GM19240 (cell line): ENCODE measurements around the gene ETV3.
"Not testable (repeated sequence)": the region's sequence is repeated elsewhere in the genome, so short reads cannot be mapped to it uniquely, and the experiment has no call there.

Source experiments
- DNase-seq: peaks from one replicate; pipeline ENCODE4 v3.0.0; 2011; ENCODE audit warnings: low spot score; ENCODE audit not compliant: insufficient read length

ETV3 gene

GRCh38 chr1:157138220-157139051 is at the start of gene ETV3:
Gene ETV3 (minus strand): TSS chr1:157138395. CDS start chr1:157136352, 2,043 bp downstream.
- DNase-seq: peak; percentile 73

GRCh38 chr1:157186281-157186992 is 48.2 kb upstream of the ETV3 start:
- no peak for DNase-seq

GRCh38 chr1:157183870-157184269 is 45.7 kb upstream of the ETV3 start:
- no peak for DNase-seq

- DNase-seq: not testable (repeated sequence)
Observed at GRCh38 chr1:157182371-157182770, 44.2 kb upstream of the ETV3 start.

- no peak for DNase-seq
Observed at GRCh38 chr1:157181790-157182189, 43.6 kb upstream of the ETV3 start.

GRCh38 chr1:157181258-157181657 is 43.1 kb upstream of the ETV3 start:
- DNase-seq: peak; percentile 46

GRCh38 chr1:157178490-157178889 is 40.3 kb upstream of the ETV3 start:
- DNase-seq: no peak

GRCh38 chr1:157177733-157178394 is 39.7 kb upstream of the ETV3 start:
- no peak for DNase-seq

- DNase-seq: no peak
Observed at GRCh38 chr1:157176591-157177121, 38.5 kb upstream of the ETV3 start.

- no peak for DNase-seq
Observed at GRCh38 chr1:157176016-157176415, 37.8 kb upstream of the ETV3 start.

- no peak for DNase-seq
Observed at GRCh38 chr1:157173900-157174410, 35.8 kb upstream of the ETV3 start.

GRCh38 chr1:157173241-157173640 is 35.0 kb upstream of the ETV3 start:
- DNase-seq: not testable (repeated sequence)

- DNase-seq: not testable (repeated sequence)
Observed at GRCh38 chr1:157172591-157172990, 34.4 kb upstream of the ETV3 start.

- DNase-seq: not testable (repeated sequence)
Observed at GRCh38 chr1:157171903-157172503, 33.8 kb upstream of the ETV3 start.

- no peak for DNase-seq
Observed at GRCh38 chr1:157170677-157171515, 32.7 kb upstream of the ETV3 start.

- DNase-seq: no peak
Observed at GRCh38 chr1:157168015-157168414, 29.8 kb upstream of the ETV3 start.

GRCh38 chr1:157167437-157167836 is 29.2 kb upstream of the ETV3 start:
- no peak for DNase-seq

GRCh38 chr1:157166590-157166989 is 28.4 kb upstream of the ETV3 start:
- no peak for DNase-seq

GRCh38 chr1:157163273-157164127 is 25.3 kb upstream of the ETV3 start:
- peak; percentile 61 for DNase-seq
